ENCODE measurements around the gene KLRC3. TPM values are rescaled to one million over a fixed set of nuclear protein-coding genes. Genes with fewer than 3 reads are reported as not detected.
"Not testable (repeated sequence)": the region's sequence is repeated elsewhere in the genome, so short reads cannot be mapped to it uniquely, and the experiment has no call there.

Gene KLRC3
- total RNA-seq, 1 experiment from 2014 or later, result not detected

DNA sequence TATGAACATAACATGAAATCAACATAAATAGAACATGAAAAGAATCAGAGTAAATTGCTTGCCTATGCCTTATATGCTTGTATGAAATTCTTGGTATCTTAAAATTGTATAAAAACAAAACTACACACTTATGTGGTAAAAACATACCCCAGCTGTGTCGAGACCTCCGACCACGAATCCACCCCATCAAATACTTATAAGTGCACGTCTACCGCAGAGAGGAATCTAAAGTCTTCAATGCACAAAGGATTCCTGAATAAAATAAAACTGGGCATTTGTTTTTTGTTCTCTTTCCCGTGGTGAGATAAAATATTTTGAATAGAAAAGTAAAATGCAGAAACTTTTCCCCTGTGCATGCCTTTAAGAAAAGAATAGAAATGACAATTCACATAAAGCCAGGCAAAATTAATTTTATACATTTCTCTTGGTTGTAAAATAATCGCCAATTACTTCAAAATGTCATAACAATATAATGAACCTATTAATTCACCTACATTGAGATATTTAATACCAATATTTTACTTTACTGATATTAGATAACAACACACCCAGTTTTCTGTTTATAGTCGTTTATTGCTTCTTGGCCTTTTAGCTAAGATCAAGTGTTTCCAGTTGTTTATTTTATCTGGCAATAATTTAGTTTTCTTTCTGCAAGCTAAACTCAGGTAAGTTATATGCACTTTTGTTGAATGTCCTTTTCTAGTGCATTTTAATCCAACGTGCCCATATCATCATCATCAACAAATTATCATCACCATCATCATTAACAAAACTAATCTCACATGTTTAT, 31.6 kb downstream of the KLRC3 start:
- CTCF ChIA-PET, result no interaction called here

DNA sequence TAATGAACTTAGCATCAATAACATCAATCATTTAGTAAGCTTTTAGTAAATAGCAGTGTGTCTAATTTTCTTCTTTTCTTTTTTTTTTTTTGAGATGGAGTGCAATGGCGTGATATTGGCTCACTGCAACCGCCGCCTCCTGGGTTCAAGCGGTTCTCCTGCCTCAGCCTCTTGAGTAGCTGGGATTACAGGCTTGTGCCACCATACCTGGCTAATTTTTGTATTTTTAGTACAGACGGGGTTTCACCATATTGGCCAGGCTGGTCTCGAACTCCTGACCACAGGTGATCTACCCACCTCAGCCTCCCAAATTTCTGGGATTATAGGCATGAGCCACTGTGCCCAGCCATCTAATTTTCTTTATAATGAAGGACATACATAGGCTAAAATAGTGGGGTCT, 32.9 kb downstream of the KLRC3 start:
- ATAC-seq, result not testable (repeated sequence)

More for the DNA sequence above, 31.6 kb downstream of the KLRC3 start:
- Mint-ChIP-seq H3K4me1 (peaks cover 2% of the 10 kb centered on the region), H3K4me3 (no peak overlapping the region), H3K27ac (no peak overlapping the region), H3K27me3 (ENCODE audit: low read depth) (no peaks in the 10 kb centered on the region), H3K9me3 (peaks cover 10% of the 10 kb centered on the region), H3K36me3 (peaks cover 1% of the 10 kb centered on the region; the same call in 1 of the 2 replicates)
- ATAC-seq, result no peak
- no peak for TF ChIP-seq OVOL2 (CRISPR knock-in tag; IDR thresholded peaks at IDR 0.05; ENCODE audit: borderline replicate concordance)
- no peak for TF ChIP-seq FOXP1 (CRISPR knock-in tag; IDR thresholded peaks at IDR 0.05; ENCODE audit: borderline replicate concordance)
- TF ChIP-seq ZNF263 (CRISPR knock-in tag; IDR thresholded peaks at IDR 0.05; ENCODE audit: low read depth), result no peak
- no peak for TF ChIP-seq ZNF317 (CRISPR knock-in tag; IDR thresholded peaks at IDR 0.05; ENCODE audit: borderline replicate concordance, low read depth)
- TF ChIP-seq, protein P1, sequence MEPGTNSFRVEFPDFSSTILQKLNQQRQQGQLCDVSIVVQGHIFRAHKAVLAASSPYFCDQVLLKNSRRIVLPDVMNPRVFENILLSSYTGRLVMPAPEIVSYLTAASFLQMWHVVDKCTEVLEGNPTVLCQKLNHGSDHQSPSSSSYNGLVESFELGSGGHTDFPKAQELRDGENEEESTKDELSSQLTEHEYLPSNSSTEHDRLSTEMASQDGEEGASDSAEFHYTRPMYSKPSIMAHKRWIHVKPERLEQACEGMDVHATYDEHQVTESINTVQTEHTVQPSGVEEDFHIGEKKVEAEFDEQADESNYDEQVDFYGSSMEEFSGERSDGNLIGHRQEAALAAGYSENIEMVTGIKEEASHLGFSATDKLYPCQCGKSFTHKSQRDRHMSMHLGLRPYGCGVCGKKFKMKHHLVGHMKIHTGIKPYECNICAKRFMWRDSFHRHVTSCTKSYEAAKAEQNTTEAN (CRISPR knock-in tag; IDR thresholded peaks at IDR 0.05), result no peak
- TF ChIP-seq NR3C1 (CRISPR knock-in tag; conservative IDR thresholded peaks at IDR 0.05; ENCODE audit: low read depth), result no peak
- TF ChIP-seq, protein P2, sequence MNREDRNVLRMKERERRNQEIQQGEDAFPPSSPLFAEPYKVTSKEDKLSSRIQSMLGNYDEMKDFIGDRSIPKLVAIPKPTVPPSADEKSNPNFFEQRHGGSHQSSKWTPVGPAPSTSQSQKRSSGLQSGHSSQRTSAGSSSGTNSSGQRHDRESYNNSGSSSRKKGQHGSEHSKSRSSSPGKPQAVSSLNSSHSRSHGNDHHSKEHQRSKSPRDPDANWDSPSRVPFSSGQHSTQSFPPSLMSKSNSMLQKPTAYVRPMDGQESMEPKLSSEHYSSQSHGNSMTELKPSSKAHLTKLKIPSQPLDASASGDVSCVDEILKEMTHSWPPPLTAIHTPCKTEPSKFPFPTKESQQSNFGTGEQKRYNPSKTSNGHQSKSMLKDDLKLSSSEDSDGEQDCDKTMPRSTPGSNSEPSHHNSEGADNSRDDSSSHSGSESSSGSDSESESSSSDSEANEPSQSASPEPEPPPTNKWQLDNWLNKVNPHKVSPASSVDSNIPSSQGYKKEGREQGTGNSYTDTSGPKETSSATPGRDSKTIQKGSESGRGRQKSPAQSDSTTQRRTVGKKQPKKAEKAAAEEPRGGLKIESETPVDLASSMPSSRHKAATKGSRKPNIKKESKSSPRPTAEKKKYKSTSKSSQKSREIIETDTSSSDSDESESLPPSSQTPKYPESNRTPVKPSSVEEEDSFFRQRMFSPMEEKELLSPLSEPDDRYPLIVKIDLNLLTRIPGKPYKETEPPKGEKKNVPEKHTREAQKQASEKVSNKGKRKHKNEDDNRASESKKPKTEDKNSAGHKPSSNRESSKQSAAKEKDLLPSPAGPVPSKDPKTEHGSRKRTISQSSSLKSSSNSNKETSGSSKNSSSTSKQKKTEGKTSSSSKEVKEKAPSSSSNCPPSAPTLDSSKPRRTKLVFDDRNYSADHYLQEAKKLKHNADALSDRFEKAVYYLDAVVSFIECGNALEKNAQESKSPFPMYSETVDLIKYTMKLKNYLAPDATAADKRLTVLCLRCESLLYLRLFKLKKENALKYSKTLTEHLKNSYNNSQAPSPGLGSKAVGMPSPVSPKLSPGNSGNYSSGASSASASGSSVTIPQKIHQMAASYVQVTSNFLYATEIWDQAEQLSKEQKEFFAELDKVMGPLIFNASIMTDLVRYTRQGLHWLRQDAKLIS (CRISPR knock-in tag; IDR thresholded peaks at IDR 0.05; ENCODE audit: borderline replicate concordance), result no peak
- TF ChIP-seq TCF7 (CRISPR knock-in tag; IDR thresholded peaks at IDR 0.05; ENCODE audit: low read depth), result no peak
- no peak for TF ChIP-seq TP53 (CRISPR knock-in tag; IDR thresholded peaks at IDR 0.05)
- TF ChIP-seq RELA (CRISPR knock-in tag; IDR thresholded peaks at IDR 0.05; ENCODE audit: borderline replicate concordance), result no peak
- TF ChIP-seq SMAD3 (CRISPR knock-in tag; IDR thresholded peaks at IDR 0.05; ENCODE audit: borderline replicate concordance), result no peak
- no peak for TF ChIP-seq ESRRA (CRISPR knock-in tag; IDR thresholded peaks at IDR 0.05; ENCODE audit: borderline replicate concordance)
- TF ChIP-seq IRF2 (CRISPR knock-in tag; IDR thresholded peaks at IDR 0.05; ENCODE audit: borderline replicate concordance, low read depth), result no peak
- POLR2A ChIA-PET, result no interaction called here
- DNase-seq (ENCODE audit: low spot score), result no peak

DNA sequence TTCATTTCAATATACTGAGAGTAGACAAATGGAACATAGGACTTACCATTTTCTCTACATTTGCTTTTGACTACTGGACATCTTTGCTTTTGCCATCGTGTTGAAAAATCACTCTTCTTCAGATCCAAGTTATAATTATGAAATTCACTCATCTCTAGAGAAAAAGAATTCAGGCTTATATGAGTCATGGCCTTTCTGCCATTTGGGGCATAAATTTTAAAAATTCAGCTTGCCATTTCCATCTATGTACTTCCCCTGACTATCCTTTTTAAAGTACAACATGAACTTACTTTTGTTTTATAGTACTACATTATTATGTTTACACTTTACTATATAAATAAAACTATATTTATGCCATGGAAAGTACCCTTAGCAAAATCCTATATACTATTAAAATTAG, 33.5 kb downstream of the KLRC3 start:
- Mint-ChIP-seq H3K27ac (no peak overlapping the region), H3K4me1 (no peaks in the 10 kb centered on the region), H3K36me3 (peaks cover 4% of the 10 kb centered on the region; the same call in 1 of the 2 replicates), H3K9me3 (peaks cover 14% of the 10 kb centered on the region), H3K27me3 (ENCODE audit: low read depth) (no peaks in the 10 kb centered on the region), H3K4me3 (no peak overlapping the region)
- ATAC-seq (no peak), DNase-seq (ENCODE audit: low spot score) (no peak)
- POLR2A ChIA-PET, result no interaction called here
- CTCF ChIA-PET, result no interaction called here
- TF ChIP-seq, protein P3, sequence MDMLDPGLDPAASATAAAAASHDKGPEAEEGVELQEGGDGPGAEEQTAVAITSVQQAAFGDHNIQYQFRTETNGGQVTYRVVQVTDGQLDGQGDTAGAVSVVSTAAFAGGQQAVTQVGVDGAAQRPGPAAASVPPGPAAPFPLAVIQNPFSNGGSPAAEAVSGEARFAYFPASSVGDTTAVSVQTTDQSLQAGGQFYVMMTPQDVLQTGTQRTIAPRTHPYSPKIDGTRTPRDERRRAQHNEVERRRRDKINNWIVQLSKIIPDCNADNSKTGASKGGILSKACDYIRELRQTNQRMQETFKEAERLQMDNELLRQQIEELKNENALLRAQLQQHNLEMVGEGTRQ (CRISPR knock-in tag; IDR thresholded peaks at IDR 0.05), result no peak
- TF ChIP-seq SOX15 (CRISPR knock-in tag; IDR thresholded peaks at IDR 0.05), result no peak
- TF ChIP-seq GABPB1 (CRISPR knock-in tag; IDR thresholded peaks at IDR 0.05), result no peak
- no peak for TF ChIP-seq ZNF416 (CRISPR knock-in tag; IDR thresholded peaks at IDR 0.05)
- TF ChIP-seq EMX1 (CRISPR knock-in tag; IDR thresholded peaks at IDR 0.05), result no peak
- TF ChIP-seq, protein P4, sequence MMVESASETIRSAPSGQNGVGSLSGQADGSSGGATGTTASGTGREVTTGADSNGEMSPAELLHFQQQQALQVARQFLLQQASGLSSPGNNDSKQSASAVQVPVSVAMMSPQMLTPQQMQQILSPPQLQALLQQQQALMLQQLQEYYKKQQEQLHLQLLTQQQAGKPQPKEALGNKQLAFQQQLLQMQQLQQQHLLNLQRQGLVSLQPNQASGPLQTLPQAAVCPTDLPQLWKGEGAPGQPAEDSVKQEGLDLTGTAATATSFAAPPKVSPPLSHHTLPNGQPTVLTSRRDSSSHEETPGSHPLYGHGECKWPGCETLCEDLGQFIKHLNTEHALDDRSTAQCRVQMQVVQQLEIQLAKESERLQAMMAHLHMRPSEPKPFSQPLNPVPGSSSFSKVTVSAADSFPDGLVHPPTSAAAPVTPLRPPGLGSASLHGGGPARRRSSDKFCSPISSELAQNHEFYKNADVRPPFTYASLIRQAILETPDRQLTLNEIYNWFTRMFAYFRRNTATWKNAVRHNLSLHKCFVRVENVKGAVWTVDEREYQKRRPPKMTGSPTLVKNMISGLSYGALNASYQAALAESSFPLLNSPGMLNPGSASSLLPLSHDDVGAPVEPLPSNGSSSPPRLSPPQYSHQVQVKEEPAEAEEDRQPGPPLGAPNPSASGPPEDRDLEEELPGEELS (CRISPR knock-in tag; IDR thresholded peaks at IDR 0.05), result no peak
- TF ChIP-seq, protein P5, sequence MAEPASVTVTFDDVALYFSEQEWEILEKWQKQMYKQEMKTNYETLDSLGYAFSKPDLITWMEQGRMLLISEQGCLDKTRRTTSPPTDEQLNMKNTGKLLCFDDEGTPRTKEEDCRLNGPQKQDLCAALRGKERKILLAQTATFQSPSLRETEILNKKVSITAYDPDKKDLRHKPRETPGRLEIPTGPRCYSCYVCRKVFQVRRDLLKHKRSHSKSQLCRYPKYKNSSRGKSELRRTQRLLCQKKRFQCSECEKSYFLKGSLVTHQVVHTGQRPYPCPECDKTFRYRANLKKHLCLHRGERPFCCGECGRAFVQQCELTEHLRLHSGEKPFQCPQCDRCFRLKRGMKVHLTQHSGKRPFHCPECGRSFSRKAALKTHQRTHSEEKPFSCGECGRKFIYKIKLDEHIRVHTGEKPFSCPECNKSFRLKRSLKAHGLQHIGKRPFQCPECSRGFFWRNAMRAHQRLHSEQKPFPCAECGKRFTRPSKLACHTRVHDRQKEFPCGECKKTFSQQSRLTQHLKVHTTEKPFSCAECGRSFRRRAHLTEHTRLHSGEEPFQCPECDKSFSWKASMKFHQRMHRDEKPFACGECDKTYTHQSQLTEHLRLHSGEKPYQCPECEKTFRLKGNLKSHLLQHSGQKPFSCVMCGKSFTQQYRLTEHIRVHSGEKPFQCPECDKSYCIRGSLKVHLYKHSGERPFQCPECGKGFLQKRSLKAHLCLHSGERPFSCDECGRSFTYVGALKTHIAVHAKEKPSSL (CRISPR knock-in tag; conservative IDR thresholded peaks at IDR 0.05), result no peak
- TF ChIP-seq ZNF121 (CRISPR knock-in tag; IDR thresholded peaks at IDR 0.05), result no peak
- TF ChIP-seq RORB (CRISPR knock-in tag; IDR thresholded peaks at IDR 0.05), result no peak
- no peak for TF ChIP-seq ZNF671 (CRISPR knock-in tag; IDR thresholded peaks at IDR 0.05)
- no peak for TF ChIP-seq RELA (CRISPR knock-in tag; IDR thresholded peaks at IDR 0.05; ENCODE audit: borderline replicate concordance)

More for the DNA sequence above, 32.9 kb downstream of the KLRC3 start:
- POLR2A ChIA-PET; H3K4me1 Mint-ChIP-seq; DNase-seq (ENCODE audit: low spot score); H3K36me3 Mint-ChIP-seq; H3K4me3 Mint-ChIP-seq; CTCF ChIA-PET; H3K27ac Mint-ChIP-seq; H3K27me3 Mint-ChIP-seq (ENCODE audit: low read depth): not testable (repeated sequence)
- H3K9me3 Mint-ChIP-seq, result peaks cover 14% of the 10 kb centered on the region

All from WTC11 (cell line).